GM12801 (cell line): ENCODE results near the gene CFAP46.

Experiments used
- CTCF ChIP-seq: IDR thresholded peaks from one replicate; pipeline ENCODE4 v1.5.1; 2011; ENCODE audit warnings: control low read depth; ENCODE audit not compliant: insufficient read length; ENCODE audit errors: extremely low read depth

Gene CFAP46

GRCh38 chr10:132784866-132785722 is 157.3 kb downstream of the CFAP46 start:
- TF ChIP-seq CTCF = no peak

- TF ChIP-seq CTCF = no peak
Observed at GRCh38 chr10:132783940-132784865, 158.2 kb downstream of the CFAP46 start.

- TF ChIP-seq CTCF = no peak
Observed at GRCh38 chr10:132783165-132783939, 159.0 kb downstream of the CFAP46 start.

- no peak for TF ChIP-seq CTCF
Observed at GRCh38 chr10:132781556-132781955, 160.8 kb downstream of the CFAP46 start.

GRCh38 chr10:132780356-132780755 is 162.0 kb downstream of the CFAP46 start:
- TF ChIP-seq CTCF = no peak

GRCh38 chr10:132779549-132780294 is 162.6 kb downstream of the CFAP46 start:
- TF ChIP-seq CTCF = no peak
